HepG2 (cell line): ENCODE results near the gene MBD2. TPM values are rescaled to one million over a fixed set of nuclear protein-coding genes. Genes with fewer than 3 reads are reported as not detected.

Experiments
- ATF7-NPFF ChIP-seq: sonication (generic); formaldehyde crosslinking; IDR thresholded peaks from 2 replicates; pipeline ENCODE4 v1.8.1; 2023; ENCODE audit warnings: mild to moderate bottlenecking, low read depth, missing genetic modification reagents, moderate library complexity
- CHD4 ChIP-seq: fragments of 200-600 bp; sonication (generic); IDR thresholded peaks from 2 replicates; pipeline ENCODE4 v1.7.0; 2017; ENCODE audit warnings: mild to moderate bottlenecking, low read length, borderline replicate concordance
- FOSL1 ChIP-seq: sonication (generic); formaldehyde crosslinking; IDR thresholded peaks from 2 replicates; pipeline ENCODE4 v1.9.0; 2021; ENCODE audit warnings: missing genetic modification reagents, borderline replicate concordance
- FOXA3 ChIP-seq: IDR thresholded peaks from 2 replicates; pipeline ENCODE4 v1.6.1; 2016; ENCODE audit warnings: missing genetic modification reagents, missing compliant biosample characterization
- IKZF1 ChIP-seq: fragments of 450-650 bp; IDR thresholded peaks from 2 replicates; pipeline ENCODE4 v1.7.1; 2016
- MEIS2 ChIP-seq: sonication (generic); formaldehyde crosslinking; IDR thresholded peaks from 2 replicates; pipeline ENCODE4 v1.9.0; 2021; ENCODE audit warnings: mild to moderate bottlenecking, missing genetic modification reagents
- NFATC3 ChIP-seq: sonication (generic); formaldehyde crosslinking; IDR thresholded peaks from 2 replicates; pipeline ENCODE4 v1.5.1; 2020; ENCODE audit warnings: mild to moderate bottlenecking, missing genetic modification reagents
- PATZ1 ChIP-seq: sonication (generic); formaldehyde crosslinking; IDR thresholded peaks from 2 replicates; pipeline ENCODE4 v1.4.0; 2020; ENCODE audit warnings: missing genetic modification reagents
- PRDM4 ChIP-seq: sonication (generic); formaldehyde crosslinking; IDR thresholded peaks from 2 replicates; pipeline ENCODE4 v1.9.0; 2021; ENCODE audit warnings: missing genetic modification reagents, borderline replicate concordance
- RERE ChIP-seq: IDR thresholded peaks from 2 replicates; pipeline ENCODE4 v1.6.1; 2016; ENCODE audit warnings: low read depth, missing genetic modification reagents, missing compliant biosample characterization
- SRY ChIP-seq: sonication (generic); formaldehyde crosslinking; IDR thresholded peaks from 2 replicates; pipeline ENCODE4 v1.8.0; 2022; ENCODE audit warnings: mild to moderate bottlenecking, missing genetic modification reagents
- ZFP41 ChIP-seq: sonication (generic); formaldehyde crosslinking; IDR thresholded peaks from 2 replicates; pipeline ENCODE4 v1.4.0; 2020; ENCODE audit warnings: mild to moderate bottlenecking, missing genetic modification reagents, borderline replicate concordance
- ZMAT5 ChIP-seq: sonication (generic); formaldehyde crosslinking; IDR thresholded peaks from 2 replicates; pipeline ENCODE4 v1.5.0; 2020; ENCODE audit warnings: mild to moderate bottlenecking, low read depth, missing genetic modification reagents, borderline replicate concordance
- ZNF354B ChIP-seq: sonication (generic); formaldehyde crosslinking; IDR thresholded peaks from 2 replicates; pipeline ENCODE4 v1.8.0; 2022; ENCODE audit warnings: mild to moderate bottlenecking, missing genetic modification reagents
- ZNF597 ChIP-seq: sonication (generic); formaldehyde crosslinking; IDR thresholded peaks from 2 replicates; pipeline ENCODE4 v1.5.0; 2020; ENCODE audit warnings: missing genetic modification reagents
- ZNF619 ChIP-seq: sonication (generic); formaldehyde crosslinking; IDR thresholded peaks from 2 replicates; pipeline ENCODE4 v1.4.0; 2020; ENCODE audit warnings: mild to moderate bottlenecking, missing genetic modification reagents
- ZNF773 ChIP-seq: sonication (generic); formaldehyde crosslinking; IDR thresholded peaks from 2 replicates; pipeline ENCODE4 v1.4.0; 2020; ENCODE audit warnings: missing genetic modification reagents, borderline replicate concordance
- ZNF878 ChIP-seq: sonication (generic); formaldehyde crosslinking; IDR thresholded peaks from 2 replicates; pipeline ENCODE4 v1.8.1; 2023; ENCODE audit warnings: mild to moderate bottlenecking, missing genetic modification reagents, moderate library complexity
- polyA plus RNA-seq, 8 experiments: library from polyadenylated mRNA; depleted of rRNA in 3 of 8; stranded (reverse) in 7 of 8; unstranded in 1 of 8; fragments of >200 nt; fragmentation: Illumina TruSeq in 4 of 8; extraction: Trizol in 4 of 8; gene quantifications; 2 replicates each; pipeline versions ENCODE4 v1.2.1 to v1.2.3, GENCODE V29; 2011 to 2016; ENCODE audit warnings: low read depth in 4 of 8, missing spikeins in 1 of 8, mixed read lengths in 1 of 8; ENCODE audit not compliant: insufficient read depth in 1 of 8
- total RNA-seq, 5 experiments: library from RNA; depleted of rRNA; stranded (reverse); fragments of >200 nt; fragmentation: Illumina TruSeq; extraction: Trizol; gene quantifications; 2 replicates each; pipeline ENCODE4 v1.2.3, GENCODE V29; 2016; ENCODE audit warnings: low read depth in 1 of 5

The MBD2 gene
- total and polyA plus RNA-seq, 2 of the 13 experiments (the other 11 are each of a cell fraction or from before 2014, with no cell fraction given): 19.1 to 38.5 TPM

GRCh38 chr18:54254265-54254758 is 29.8 kb upstream of the MBD2 start (continued):
- TF ChIP-seq ZNF597: no peak
- TF ChIP-seq FOSL1 (CRISPR knock-in tag): no peak
- TF ChIP-seq ZNF354B (CRISPR knock-in tag): no peak
- TF ChIP-seq PRDM4 (CRISPR knock-in tag): no peak
- TF ChIP-seq RERE (CRISPR knock-in tag): no peak
- TF ChIP-seq NFATC3 (CRISPR knock-in tag): no peak
- 0 out of 2 replicates have a peak, but pooled peaks have one; percentile 11 for TF ChIP-seq PATZ1 (CRISPR knock-in tag)
- TF ChIP-seq ZFP41 (CRISPR knock-in tag): no peak
- peak; percentile 82 for TF ChIP-seq FOXA3 (CRISPR knock-in tag)
- no peak for TF ChIP-seq ZMAT5
- TF ChIP-seq SRY (CRISPR knock-in tag): no peak
- no peak for TF ChIP-seq ATF7-NPFF
- no peak for TF ChIP-seq ZNF773 (CRISPR knock-in tag)
- TF ChIP-seq IKZF1: no peak
- 0 out of 2 replicates have a peak, but pooled peaks have one; percentile 14 for TF ChIP-seq CHD4
- peak; percentile 51; the same call in 1 of the 2 replicates for TF ChIP-seq ZNF878
- no peak for TF ChIP-seq ZNF619 (CRISPR knock-in tag)
- TF ChIP-seq MEIS2: peak; percentile 56; the same call in 1 of the 2 replicates
